Stimulated activated CD8-positive, alpha-beta memory T cell treated with anti-CD3 and anti-CD28 coated beads, Interleukin-12 subunit alpha, Interleukin-12 subunit beta, amount 100 ng/mL, for 4 hours (primary cell): ENCODE results near the gene MYH11.

Experiments used
- DNase-seq: peaks from one replicate; pipeline ENCODE4 v3.0.0-alpha.2; 2020; ENCODE audit warnings: low read depth

MYH11 gene

GRCh38 chr16:15856901-15857698 is at the start of gene MYH11:
Gene MYH11, minus strand, starts transcription at chr16:15857028. Its CDS starts 18,776 bp downstream, at chr16:15838252.
- no peak for DNase-seq

GRCh38 chr16:15906439-15906838 is 49.6 kb upstream of the MYH11 start:
- no peak for DNase-seq

- DNase-seq = no peak
Observed at GRCh38 chr16:15903960-15904359, 47.1 kb upstream of the MYH11 start.

GRCh38 chr16:15900901-15901500 is 44.2 kb upstream of the MYH11 start:
- DNase-seq = no peak

- no peak for DNase-seq
Observed at GRCh38 chr16:15900357-15900756, 43.5 kb upstream of the MYH11 start.

- no peak for DNase-seq
Observed at GRCh38 chr16:15899538-15900100, 42.8 kb upstream of the MYH11 start.

- no peak for DNase-seq
Observed at GRCh38 chr16:15898654-15899053, 41.8 kb upstream of the MYH11 start.

- no peak for DNase-seq
Observed at GRCh38 chr16:15897834-15898254, 41.0 kb upstream of the MYH11 start.

GRCh38 chr16:15897121-15897780 is 40.4 kb upstream of the MYH11 start:
- DNase-seq = no peak

GRCh38 chr16:15894571-15895374 is 37.9 kb upstream of the MYH11 start:
- DNase-seq = no peak

GRCh38 chr16:15891508-15891907 is 34.7 kb upstream of the MYH11 start:
- no peak for DNase-seq

GRCh38 chr16:15888072-15888976 is 31.5 kb upstream of the MYH11 start, which contains the start of gene CEP20:
Gene CEP20, minus strand, starts transcription at chr16:15888603. Its CDS starts 18 bp downstream, at chr16:15888585.
- peak; percentile 98 for DNase-seq

GRCh38 chr16:15887283-15887682 is 30.5 kb upstream of the MYH11 start:
- DNase-seq = no peak

GRCh38 chr16:15886078-15886477 is 29.2 kb upstream of the MYH11 start:
- DNase-seq = no peak

GRCh38 chr16:15885560-15886001 is 28.8 kb upstream of the MYH11 start:
- no peak for DNase-seq

GRCh38 chr16:15882563-15882962 is 25.7 kb upstream of the MYH11 start:
- no peak for DNase-seq

GRCh38 chr16:15881794-15882379 is 25.1 kb upstream of the MYH11 start:
- DNase-seq = no peak

GRCh38 chr16:15880434-15881308 is 23.8 kb upstream of the MYH11 start:
- DNase-seq = no peak

- DNase-seq = no peak
Observed at GRCh38 chr16:15879255-15879811, 22.5 kb upstream of the MYH11 start.
